Measurements from ENCODE around the gene PTPRD.

DNA sequence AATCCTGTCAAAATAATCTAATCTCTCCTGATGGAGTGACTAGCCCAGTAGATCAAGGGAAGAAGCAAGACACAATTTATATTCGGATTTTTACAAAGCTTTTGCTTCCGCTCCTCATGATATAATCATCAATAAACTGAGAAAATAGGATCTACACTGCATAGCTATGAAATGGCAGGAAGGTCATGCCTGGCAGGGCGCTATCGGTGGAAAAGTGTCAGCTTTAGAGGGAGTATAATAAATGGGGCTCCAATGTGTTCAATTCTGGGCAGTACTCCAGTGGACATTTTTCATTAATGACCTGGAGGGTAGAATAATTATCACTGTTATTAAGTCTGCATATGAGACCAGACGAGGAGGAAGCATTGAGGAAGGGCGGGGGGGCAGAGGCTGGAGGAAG, 1799.9 kb downstream of the PTPRD start:
- TF ChIP-seq, protein P1, sequence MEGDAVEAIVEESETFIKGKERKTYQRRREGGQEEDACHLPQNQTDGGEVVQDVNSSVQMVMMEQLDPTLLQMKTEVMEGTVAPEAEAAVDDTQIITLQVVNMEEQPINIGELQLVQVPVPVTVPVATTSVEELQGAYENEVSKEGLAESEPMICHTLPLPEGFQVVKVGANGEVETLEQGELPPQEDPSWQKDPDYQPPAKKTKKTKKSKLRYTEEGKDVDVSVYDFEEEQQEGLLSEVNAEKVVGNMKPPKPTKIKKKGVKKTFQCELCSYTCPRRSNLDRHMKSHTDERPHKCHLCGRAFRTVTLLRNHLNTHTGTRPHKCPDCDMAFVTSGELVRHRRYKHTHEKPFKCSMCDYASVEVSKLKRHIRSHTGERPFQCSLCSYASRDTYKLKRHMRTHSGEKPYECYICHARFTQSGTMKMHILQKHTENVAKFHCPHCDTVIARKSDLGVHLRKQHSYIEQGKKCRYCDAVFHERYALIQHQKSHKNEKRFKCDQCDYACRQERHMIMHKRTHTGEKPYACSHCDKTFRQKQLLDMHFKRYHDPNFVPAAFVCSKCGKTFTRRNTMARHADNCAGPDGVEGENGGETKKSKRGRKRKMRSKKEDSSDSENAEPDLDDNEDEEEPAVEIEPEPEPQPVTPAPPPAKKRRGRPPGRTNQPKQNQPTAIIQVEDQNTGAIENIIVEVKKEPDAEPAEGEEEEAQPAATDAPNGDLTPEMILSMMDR (conservative IDR thresholded peaks at IDR 0.05; ENCODE audit: low read length), result no peak
- TF ChIP-seq EZH2phosphoT487 (IDR thresholded peaks at IDR 0.05; ENCODE audit: borderline replicate concordance, low read depth, low read length), result no peak

All from OCI-LY7 (cell line).